Mammary microvascular endothelial cell (primary cell): Measurements from ENCODE around the gene FAM13B. TPM values are rescaled to one million over a fixed set of nuclear protein-coding genes. Genes with fewer than 3 reads are reported as not detected.

Experiments used
- total RNA-seq: library from RNA; depleted of rRNA; stranded (reverse); fragments of >200 nt; gene quantifications from 2 replicates; pipeline ENCODE4 v1.2.3, GENCODE V29; 2015

Gene FAM13B
- 5.1 and 6.4 TPM in 2 replicates for total RNA-seq

GRCh38 chr5:138032572-138033385, at the start of gene FAM13B:
Gene FAM13B (minus strand): TSS chr5:138033079. CDS start chr5:138019111, 13,968 bp downstream.

DNA sequence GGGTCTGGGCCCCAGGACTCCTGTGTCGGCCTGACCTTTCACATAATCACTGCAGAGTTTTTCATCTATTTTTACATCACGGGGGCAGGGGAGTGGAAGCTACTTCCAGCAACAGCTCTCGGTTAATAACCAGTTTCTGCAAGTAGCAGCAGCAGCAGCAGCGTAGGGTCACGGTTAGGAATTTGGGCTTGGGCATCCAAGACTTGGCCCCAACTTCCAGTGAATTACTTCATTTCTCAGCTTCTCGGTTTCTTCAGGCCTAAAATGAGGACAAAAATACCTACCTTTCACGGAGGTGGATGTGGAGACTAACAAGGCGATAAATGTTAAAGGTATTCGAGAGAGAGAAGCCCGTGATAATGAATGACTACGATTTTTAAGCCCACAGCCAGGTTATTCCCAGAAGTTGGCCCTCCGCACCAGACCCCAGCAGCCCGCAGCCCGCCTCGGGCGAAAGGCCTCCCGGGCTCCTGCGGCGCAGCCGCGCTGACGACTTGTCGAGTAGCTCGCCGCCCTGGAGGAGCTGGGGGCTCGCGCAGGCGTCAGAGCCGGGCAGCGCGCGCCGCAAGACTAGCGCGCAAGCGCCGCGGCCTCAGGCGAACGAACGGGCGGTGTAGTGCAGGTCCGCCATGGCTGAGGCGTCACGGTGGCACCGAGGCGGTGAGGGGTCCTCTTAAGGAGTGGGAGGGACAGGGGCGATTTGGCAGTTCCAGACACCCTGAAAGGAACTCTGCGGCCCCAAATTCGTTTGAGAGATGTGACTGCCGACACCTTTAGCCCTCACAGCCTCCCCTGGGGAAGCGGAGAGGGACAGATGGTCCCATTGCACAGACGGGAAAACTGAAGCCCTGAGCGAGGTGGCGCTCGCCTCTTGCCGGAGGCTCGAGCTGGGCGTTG, 143.8 kb downstream of the FAM13B start, which contains the start of gene PKD2L2:
PKD2L2 (plus strand) TSS at position 595 of the 897 bp plus-strand sequence; CDS start at position 630, 35 bp downstream.

Other genes with a start within 250 kb of the FAM13B start
- not detected in 2 replicates for gene MYOT, start 165.2 kb downstream of the FAM13B start, total RNA-seq
- gene PKD2L2, start 143.6 kb downstream of the FAM13B start, total RNA-seq: not detected in 2 replicates
- not detected in 2 replicates for gene WNT8A, start 51.0 kb upstream of the FAM13B start, total RNA-seq
- 0.07 and 0.39 TPM in 2 replicates for gene NME5, start 106.3 kb upstream of the FAM13B start, total RNA-seq
- gene BRD8, start 145.6 kb upstream of the FAM13B start, total RNA-seq: 23.0 and 25.4 TPM in 2 replicates
- 78.7 and 83.2 TPM in 2 replicates for gene KIF20A, start 146.0 kb upstream of the FAM13B start, total RNA-seq
- 31.1 and 33.6 TPM in 2 replicates for gene CDC23, start 180.2 kb upstream of the FAM13B start, total RNA-seq
- gene GFRA3, start 241.5 kb upstream of the FAM13B start, total RNA-seq: not detected in 2 replicates